GM23248 (cell line): Measurements from ENCODE around the gene BCAS4.

Experiments used
- EZH2 ChIP-seq: fragments of 200-600 bp; sonication (generic); IDR thresholded peaks from 2 replicates; pipeline ENCODE4 v1.6.1; 2018; ENCODE audit warnings: antibody characterized with exemption, mild to moderate bottlenecking; ENCODE audit not compliant: insufficient read depth, poor library complexity, severe bottlenecking
- EZH2phosphoT487 ChIP-seq: fragments of 200-600 bp; sonication (generic); IDR thresholded peaks from 2 replicates; pipeline ENCODE4 v1.6.1; 2018; ENCODE audit warnings: antibody characterized with exemption, moderate library complexity, mild to moderate bottlenecking, low read depth; ENCODE audit not compliant: insufficient read depth

DNA sequence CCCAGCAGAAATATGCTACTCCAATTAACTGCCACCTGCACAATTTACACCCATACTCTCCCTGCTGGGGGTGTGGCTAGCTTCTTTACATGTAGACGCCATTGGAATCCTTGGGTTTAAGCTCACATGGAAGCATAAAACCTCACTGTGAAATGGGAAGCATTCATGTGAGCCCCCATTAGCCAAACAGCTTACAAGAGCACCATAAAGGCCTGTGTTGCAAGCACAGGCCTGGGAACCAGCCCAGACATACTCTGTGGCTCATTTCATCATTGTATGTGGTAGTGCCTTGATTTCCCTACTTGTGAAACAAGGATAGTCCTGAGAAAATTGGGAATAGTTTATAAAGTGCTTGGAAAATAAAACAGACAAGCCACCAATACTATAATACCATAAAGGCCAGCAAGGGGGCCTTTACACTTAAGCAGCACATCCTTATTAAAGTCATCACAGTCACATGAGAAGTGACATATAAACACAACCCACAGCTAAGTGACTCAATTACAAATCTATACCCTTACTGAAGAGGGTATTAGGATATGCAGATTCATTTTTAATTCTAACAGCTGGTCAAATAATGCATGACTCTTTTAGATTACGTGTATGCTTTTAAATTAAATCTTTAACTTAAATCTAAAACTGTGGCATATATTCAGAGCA is 129.5 kb downstream of the BCAS4 start:
- no peak for TF ChIP-seq EZH2phosphoT487
- no peak for TF ChIP-seq EZH2
